ENCODE data around the gene GMPR.
A peak's percentile ranks its signal among the peaks of the same experiment; 100 is the strongest.

The GMPR gene

DNA sequence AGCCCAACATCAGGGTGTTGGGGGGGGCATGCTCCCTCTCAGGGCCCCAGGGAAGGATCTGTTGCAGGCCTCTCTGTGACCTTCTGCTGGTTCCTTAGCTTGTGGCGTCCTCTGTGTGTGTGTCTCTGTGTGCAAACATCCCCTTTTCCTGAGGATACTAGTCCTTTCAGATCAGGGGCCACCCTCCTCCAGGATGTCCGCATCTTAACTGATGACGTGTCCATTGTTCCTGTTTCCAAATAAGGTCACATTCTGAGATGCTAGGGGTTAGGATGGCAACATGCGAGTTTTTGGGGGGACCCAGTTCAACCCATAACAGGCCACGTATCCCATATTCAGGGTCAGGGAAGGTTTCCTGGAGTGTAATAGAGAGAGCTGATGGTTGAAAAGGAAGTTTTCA, 40.9 kb downstream of the GMPR start:
- no peak for DNase-seq (ENCODE audit: extremely low read depth, low read depth)
- TF ChIP-seq, protein P1, sequence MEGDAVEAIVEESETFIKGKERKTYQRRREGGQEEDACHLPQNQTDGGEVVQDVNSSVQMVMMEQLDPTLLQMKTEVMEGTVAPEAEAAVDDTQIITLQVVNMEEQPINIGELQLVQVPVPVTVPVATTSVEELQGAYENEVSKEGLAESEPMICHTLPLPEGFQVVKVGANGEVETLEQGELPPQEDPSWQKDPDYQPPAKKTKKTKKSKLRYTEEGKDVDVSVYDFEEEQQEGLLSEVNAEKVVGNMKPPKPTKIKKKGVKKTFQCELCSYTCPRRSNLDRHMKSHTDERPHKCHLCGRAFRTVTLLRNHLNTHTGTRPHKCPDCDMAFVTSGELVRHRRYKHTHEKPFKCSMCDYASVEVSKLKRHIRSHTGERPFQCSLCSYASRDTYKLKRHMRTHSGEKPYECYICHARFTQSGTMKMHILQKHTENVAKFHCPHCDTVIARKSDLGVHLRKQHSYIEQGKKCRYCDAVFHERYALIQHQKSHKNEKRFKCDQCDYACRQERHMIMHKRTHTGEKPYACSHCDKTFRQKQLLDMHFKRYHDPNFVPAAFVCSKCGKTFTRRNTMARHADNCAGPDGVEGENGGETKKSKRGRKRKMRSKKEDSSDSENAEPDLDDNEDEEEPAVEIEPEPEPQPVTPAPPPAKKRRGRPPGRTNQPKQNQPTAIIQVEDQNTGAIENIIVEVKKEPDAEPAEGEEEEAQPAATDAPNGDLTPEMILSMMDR (IDR thresholded peaks at IDR 0.05; ENCODE audit: low read depth, low read length, missing control alignments) = no peak
- H3K4me3 ChIP-seq (replicated peaks; ENCODE audit: low read depth, low read length) = no peak overlapping the region

DNA sequence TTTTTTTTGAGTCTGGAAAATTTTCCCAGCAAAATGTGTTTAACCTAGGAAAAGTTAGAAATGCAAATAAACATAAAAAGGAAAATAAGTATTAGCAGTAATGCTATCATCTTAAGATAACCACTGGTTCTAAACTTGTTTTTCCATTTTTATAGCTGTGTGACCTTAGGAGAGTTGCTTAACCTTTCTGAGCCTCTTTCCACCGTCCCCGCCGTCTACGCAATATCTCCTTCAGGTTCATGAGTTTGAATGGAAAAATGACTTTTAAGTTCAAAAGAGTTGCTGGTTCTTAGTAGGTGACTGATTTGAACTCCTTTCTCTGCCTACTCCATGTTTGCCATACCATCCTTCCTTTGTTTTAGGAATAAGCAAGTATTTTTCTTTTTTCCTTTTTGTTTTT, 44.0 kb downstream of the GMPR start:
- no peak overlapping the region for H3K4me3 ChIP-seq (replicated peaks; ENCODE audit: low read depth, low read length)
- no peak for DNase-seq (ENCODE audit: extremely low read depth, low read depth)
- TF ChIP-seq, protein P1 (IDR thresholded peaks at IDR 0.05; ENCODE audit: low read depth, low read length, missing control alignments) = no peak

DNA sequence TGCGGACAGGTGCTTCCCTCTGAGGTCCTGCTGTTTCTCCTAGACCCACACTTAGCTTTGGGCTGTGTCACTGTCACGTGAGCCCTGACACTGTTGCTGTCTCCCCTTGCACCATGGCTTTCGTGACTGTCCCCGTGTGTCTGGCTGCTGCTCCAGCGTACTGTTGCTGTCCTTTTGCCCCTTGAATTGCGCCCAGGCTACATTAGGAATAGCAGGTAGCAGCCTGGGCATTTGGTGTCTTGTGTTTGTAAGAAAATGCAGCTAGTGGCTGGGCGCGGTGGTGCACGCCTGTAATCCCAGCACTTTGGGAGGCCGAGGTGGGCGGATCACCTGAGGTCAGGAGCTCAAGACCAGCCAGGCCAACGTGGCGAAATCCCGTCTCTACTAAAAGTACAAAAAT, 46.1 kb downstream of the GMPR start:
- no peak for DNase-seq (ENCODE audit: extremely low read depth, low read depth)
- H3K4me3 ChIP-seq (replicated peaks; ENCODE audit: low read depth, low read length) = no peak overlapping the region
- TF ChIP-seq, protein P1 (IDR thresholded peaks at IDR 0.05; ENCODE audit: low read depth, low read length, missing control alignments) = no peak

DNA sequence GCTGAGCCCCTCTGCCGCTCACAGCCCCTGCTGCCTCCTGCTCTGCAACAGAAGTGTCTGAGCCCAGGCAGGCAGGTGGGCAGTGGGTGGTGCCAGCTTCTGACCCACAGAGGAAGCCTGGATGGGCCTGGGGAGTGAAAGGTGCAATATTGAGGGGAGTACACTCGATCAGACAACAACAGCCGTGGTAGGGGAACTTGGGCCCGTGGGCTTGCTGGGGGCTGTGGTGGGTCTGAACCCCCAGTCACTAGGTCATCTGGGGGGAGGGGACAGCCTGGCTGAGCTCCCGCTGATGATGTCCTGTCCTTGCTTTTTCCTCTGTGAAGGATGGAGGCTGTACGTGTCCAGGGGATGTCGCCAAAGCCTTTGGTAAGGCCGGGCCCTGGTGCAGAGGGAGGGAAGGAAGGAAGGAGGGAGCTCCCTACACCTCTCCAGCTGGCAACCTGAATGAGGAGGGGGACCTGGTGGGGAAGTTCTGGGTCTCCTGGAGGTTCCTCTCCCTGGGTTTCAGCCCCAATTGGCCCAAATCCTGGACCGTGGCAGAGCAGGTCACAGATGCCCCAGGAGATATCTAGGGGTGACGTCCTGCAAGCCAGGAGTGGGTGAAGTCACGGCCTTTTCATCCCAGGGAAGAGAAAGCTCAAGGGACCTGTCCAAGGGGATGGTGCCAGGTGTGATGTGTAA, 47.2 kb downstream of the GMPR start:
- DNase-seq (ENCODE audit: extremely low read depth, low read depth) = no peak
- TF ChIP-seq, protein P1 (IDR thresholded peaks at IDR 0.05; ENCODE audit: low read depth, low read length, missing control alignments) = no peak
- H3K4me3 ChIP-seq (replicated peaks; ENCODE audit: low read depth, low read length) = no peak overlapping the region

DNA sequence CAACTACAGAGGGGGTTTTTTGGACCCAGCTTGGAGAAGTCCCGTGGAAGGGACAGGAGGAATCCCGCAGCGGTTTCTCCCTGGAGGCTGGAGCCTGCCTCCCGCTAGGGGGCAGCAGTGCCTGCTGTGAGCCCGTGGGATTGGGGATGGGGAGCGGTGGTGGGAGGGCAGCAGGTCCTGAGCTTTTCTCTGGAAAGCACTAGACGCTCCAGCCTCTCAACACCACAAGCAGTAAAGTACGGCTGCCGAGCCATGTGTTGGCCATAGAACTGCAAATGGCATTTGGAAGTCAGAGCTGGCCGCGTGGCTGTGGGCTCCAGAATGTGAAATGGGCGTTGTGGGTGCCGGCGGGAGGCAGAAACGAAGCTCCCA, 47.8 kb downstream of the GMPR start:
- TF ChIP-seq, protein P1 (IDR thresholded peaks at IDR 0.05; ENCODE audit: low read depth, low read length, missing control alignments) = peak; percentile 93
- peak; percentile 16 for DNase-seq (ENCODE audit: extremely low read depth, low read depth)
- H3K4me3 ChIP-seq (replicated peaks; ENCODE audit: low read depth, low read length) = no peak overlapping the region

DNA sequence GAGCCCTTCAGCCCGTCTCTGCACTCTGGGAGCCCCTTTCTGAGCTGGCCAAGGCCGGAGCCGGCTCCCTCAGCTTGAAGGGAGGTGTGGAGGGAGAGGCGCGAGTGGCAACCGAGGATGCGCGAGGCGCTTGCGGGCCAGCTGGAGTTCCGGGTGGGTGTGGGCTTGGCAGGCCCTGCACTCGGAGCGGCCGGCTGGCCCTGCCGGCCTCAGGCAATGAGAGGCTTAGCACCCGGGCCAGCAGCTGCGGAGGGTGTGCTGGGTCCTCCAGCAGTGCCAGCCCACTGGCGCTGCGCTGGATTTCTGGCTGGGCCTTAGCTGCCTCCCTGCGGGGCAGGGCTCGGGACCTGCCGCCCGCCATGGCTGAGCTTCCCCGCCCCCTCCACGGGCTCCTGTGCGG, 49.8 kb downstream of the GMPR start:
- H3K4me3 ChIP-seq (replicated peaks; ENCODE audit: low read depth, low read length) = no peak overlapping the region
- TF ChIP-seq, protein P1 (IDR thresholded peaks at IDR 0.05; ENCODE audit: low read depth, low read length, missing control alignments) = no peak
- DNase-seq (ENCODE audit: extremely low read depth, low read depth) = no peak

DNA sequence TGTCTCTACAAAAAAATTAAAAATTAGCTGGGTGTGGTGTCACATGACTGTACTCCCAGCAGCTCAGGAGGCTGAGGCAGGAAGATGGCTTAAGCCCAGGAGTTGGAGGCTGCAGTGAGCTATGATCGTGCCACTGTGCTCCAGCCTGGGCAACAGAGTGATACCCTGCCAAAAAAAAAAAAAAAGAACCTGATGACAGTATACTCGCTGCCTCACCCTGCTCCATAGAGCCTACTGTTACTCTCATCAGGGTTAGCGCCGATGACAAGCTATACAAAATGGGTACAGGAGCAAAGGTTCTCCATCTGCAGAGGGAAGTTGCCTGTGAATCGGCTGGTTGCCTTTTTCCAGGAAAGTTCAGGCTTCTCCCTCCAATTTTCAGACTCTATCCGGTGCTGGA, 53.4 kb downstream of the GMPR start:
- no peak for DNase-seq (ENCODE audit: extremely low read depth, low read depth)
- H3K4me3 ChIP-seq (replicated peaks; ENCODE audit: low read depth, low read length) = no peak overlapping the region
- TF ChIP-seq, protein P1 (IDR thresholded peaks at IDR 0.05; ENCODE audit: low read depth, low read length, missing control alignments) = no peak
